ENCODE results near the gene FOXP4. TPM values are rescaled to one million over a fixed set of nuclear protein-coding genes. Genes with fewer than 3 reads are reported as not detected.

Gene FOXP4
- total RNA-seq, 1 donor from 2014 or later: 26.9 TPM

DNA sequence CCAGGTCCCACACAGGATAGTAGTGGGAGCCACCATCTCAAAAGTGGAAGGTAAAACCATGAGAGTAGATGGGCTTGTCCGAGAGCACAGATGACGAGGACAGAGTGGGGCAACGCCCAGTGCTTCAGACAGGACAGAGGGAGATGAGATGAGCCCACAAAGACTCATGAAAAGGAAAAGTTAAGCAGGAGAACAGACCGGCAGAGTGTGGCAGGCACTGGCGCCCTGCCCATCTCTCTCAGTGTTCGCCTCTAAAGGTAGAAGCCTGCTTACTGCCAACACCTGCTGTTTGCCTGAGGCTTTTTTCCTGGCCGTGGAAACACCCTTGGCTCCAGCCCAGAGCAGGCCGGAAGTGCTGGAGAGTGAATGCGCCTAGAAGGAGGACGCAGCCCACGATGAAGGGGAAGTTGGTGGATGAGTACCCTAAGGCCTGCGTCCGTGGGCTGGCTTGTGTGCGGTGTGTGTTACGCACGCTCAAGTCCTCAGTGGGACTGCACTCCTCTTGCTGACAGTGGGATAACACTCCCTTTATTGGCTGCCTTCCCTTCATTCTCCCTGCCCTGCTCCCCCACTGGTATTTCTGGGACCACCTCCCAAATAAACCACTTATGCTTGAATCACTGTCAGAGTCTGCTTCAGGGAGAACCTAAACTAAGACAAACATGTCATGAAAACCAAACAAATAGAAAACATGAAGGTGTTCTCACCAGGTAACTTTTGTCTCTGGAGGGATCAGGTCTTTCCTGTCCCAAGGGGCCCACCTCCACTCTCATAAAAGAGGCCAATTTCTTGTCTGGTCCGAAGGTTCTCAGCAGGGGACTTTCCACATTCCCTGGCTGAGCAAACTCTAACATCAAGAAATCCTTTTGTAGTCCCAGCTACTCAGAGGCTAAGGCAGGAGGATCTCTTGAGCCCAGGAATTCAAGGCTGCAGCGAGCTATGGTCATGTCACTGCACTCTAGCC, 9.1 kb upstream of the FOXP4 start:
- no peak for TF ChIP-seq CTCF (IDR thresholded peaks at IDR 0.05)
- DNase-seq (ENCODE audit: extremely low spot score, unreplicated experiment): no peak
- H3K27me3 Mint-ChIP-seq (ENCODE audit: unreplicated experiment): peaks cover 31% of the 10 kb centered on the region
- H3K9me3 Mint-ChIP-seq (ENCODE audit: unreplicated experiment): no peaks in the 10 kb centered on the region
- H3K4me1 Mint-ChIP-seq (ENCODE audit: unreplicated experiment): peaks cover 13% of the 10 kb centered on the region
- no peak overlapping the region for H3K27ac Mint-ChIP-seq (ENCODE audit: unreplicated experiment)
- no peaks in the 10 kb centered on the region for H3K36me3 Mint-ChIP-seq (ENCODE audit: unreplicated experiment)
- no peak overlapping the region for H3K4me3 Mint-ChIP-seq (ENCODE audit: unreplicated experiment)

DNA sequence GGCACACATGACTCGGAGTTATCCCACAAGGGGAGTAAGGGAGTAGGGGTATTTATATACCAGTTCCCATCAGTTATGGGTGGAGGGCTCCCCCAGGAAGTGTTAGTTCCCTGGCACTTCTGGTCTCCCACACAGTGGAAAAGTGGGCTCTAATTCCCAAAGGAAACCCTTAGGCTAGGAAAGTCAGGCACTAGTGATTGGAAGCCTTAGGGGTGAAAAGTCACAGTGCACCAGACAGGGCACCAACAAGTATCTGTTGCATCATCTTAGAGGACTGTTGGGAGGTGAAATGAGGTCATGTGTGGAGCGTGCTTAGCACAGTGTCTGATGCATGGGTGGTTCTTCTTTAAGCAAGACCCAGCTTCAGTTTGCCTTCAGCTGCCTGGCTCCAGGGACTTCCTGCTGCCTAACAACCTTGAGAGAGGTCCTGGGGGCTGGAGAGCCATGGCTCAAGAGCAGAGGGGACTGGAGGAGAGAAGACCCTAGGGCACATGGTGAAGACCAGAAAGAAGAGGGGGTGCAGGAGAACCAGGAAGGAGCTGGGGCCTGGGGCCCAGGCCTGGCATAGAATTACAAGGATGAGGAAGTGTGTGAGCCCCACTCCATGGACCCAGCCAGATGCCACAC, 7.5 kb upstream of the FOXP4 start:
- Mint-ChIP-seq H3K4me1 (ENCODE audit: unreplicated experiment) (peaks cover 8% of the 10 kb centered on the region), H3K36me3 (ENCODE audit: unreplicated experiment) (no peaks in the 10 kb centered on the region), H3K4me3 (ENCODE audit: unreplicated experiment) (no peak overlapping the region), H3K27me3 (ENCODE audit: unreplicated experiment) (peaks cover 31% of the 10 kb centered on the region), H3K27ac (ENCODE audit: unreplicated experiment) (no peak overlapping the region), H3K9me3 (ENCODE audit: unreplicated experiment) (no peaks in the 10 kb centered on the region)
- no peak for TF ChIP-seq CTCF (IDR thresholded peaks at IDR 0.05)
- no peak for DNase-seq (ENCODE audit: extremely low spot score, unreplicated experiment)

- Mint-ChIP-seq H3K27me3 (ENCODE audit: unreplicated experiment) (peaks cover 28% of the 10 kb centered on the region), H3K9me3 (ENCODE audit: unreplicated experiment) (no peaks in the 10 kb centered on the region), H3K4me3 (ENCODE audit: unreplicated experiment) (no peak overlapping the region), H3K36me3 (ENCODE audit: unreplicated experiment) (no peaks in the 10 kb centered on the region), H3K4me1 (ENCODE audit: unreplicated experiment) (peaks cover 8% of the 10 kb centered on the region), H3K27ac (ENCODE audit: unreplicated experiment) (no peak overlapping the region)
- TF ChIP-seq CTCF (IDR thresholded peaks at IDR 0.05): no peak
- no peak for DNase-seq (ENCODE audit: extremely low spot score, unreplicated experiment)
These were observed 7.0 kb upstream of the FOXP4 start for GRCh38 chr6:41539204-41539603.

GRCh38 chr6:41541364-41541763, 4.8 kb upstream of the FOXP4 start:
- Mint-ChIP-seq H3K4me1 (ENCODE audit: unreplicated experiment) (peaks cover 18% of the 10 kb centered on the region), H3K9me3 (ENCODE audit: unreplicated experiment) (no peaks in the 10 kb centered on the region), H3K27me3 (ENCODE audit: unreplicated experiment) (peaks cover 12% of the 10 kb centered on the region), H3K27ac (ENCODE audit: unreplicated experiment) (no peak overlapping the region), H3K36me3 (ENCODE audit: unreplicated experiment) (no peaks in the 10 kb centered on the region), H3K4me3 (ENCODE audit: unreplicated experiment) (no peak overlapping the region)
- no peak for DNase-seq (ENCODE audit: extremely low spot score, unreplicated experiment)
- no peak for TF ChIP-seq CTCF (IDR thresholded peaks at IDR 0.05)

DNA sequence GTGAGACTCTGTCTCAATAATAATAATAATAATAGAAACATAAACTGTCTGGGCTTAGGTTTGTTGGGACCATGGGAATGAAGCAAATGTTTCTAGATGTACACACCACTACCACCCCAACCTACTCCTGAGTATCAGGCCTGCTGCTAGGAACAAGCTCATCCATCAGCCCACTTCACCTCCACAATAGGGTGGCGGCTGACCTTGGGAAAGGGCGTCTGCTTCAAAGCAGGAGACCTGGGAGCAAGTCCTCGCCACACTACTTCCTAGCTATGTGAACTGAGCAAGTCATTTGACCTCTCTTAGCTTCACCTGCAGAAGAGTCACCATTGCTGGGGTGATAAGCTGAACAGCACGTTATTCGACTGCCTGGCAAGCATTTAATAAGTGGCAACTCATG, 3.1 kb upstream of the FOXP4 start:
- Mint-ChIP-seq H3K4me3 (ENCODE audit: unreplicated experiment) (no peak overlapping the region), H3K27me3 (ENCODE audit: unreplicated experiment) (peaks cover 6% of the 10 kb centered on the region), H3K27ac (ENCODE audit: unreplicated experiment) (no peak overlapping the region), H3K36me3 (ENCODE audit: unreplicated experiment) (no peaks in the 10 kb centered on the region), H3K9me3 (ENCODE audit: unreplicated experiment) (no peaks in the 10 kb centered on the region), H3K4me1 (ENCODE audit: unreplicated experiment) (peaks cover 21% of the 10 kb centered on the region)
- DNase-seq (ENCODE audit: extremely low spot score, unreplicated experiment): no peak
- TF ChIP-seq CTCF (IDR thresholded peaks at IDR 0.05): no peak

All from osteocyte (in vitro differentiated cells).